Lower leg skin (tissue), 4 donors: ENCODE results near the gene NFATC2. TPM values are rescaled to one million over a fixed set of nuclear protein-coding genes. Genes with fewer than 3 reads are reported as not detected.

Source experiments
- DNase-seq, 2 donors: peaks; one replicate each; pipeline ENCODE4 v3.0.0-alpha.2; 2019; ENCODE audit warnings: low spot score in 2 of 2
- H3K4me3 ChIP-seq: fragments of 200-600 bp; sonication (generic); 2 replicates; pipeline ENCODE4 v1.5.1; 2017; ENCODE audit warnings: mild to moderate bottlenecking, low read depth; ENCODE audit not compliant: poor library complexity, severe bottlenecking
- POLR2A ChIP-seq, 2 donors: fragments of 450-650 bp; IDR thresholded peaks; one replicate each; pipeline ENCODE4 v1.6.1; 2016 to 2017; ENCODE audit warnings: antibody characterized with exemption in 2 of 2, mild to moderate bottlenecking in 1 of 2, moderate library complexity in 1 of 2
- WGBS, 2 donors: methylation state at CpG; one replicate each; pipeline ENCODE4 v1.1.5; 2018; 5-methylcytosine and 5-hydroxymethylcytosine counted together
- intact Hi-C: fragments of 100-400 bp; cut with DNase I; formaldehyde crosslinking; loops from one replicate; pipeline ENCODE4 v1.15.0; 2023; ENCODE audit warnings: low total_unique reads
- total RNA-seq, 4 donors: library from RNA; depleted of rRNA; stranded (reverse); fragments of >200 nt; gene quantifications; one replicate each; pipeline ENCODE4 v1.1.0, GENCODE V29; 2016
- TF ChIP-seq, protein P1 (sequence below), 3 donors: fragments of 450-650 bp; IDR thresholded peaks; one replicate each; pipeline ENCODE4 v1.5.1; 2016; ENCODE audit warnings: antibody characterized with exemption in 3 of 3, mild to moderate bottlenecking in 3 of 3, moderate library complexity in 2 of 3

Gene NFATC2
- total RNA-seq, 4 donors from 2014 or later: 4.0 to 10.4 (median 5.1) TPM

DNA sequence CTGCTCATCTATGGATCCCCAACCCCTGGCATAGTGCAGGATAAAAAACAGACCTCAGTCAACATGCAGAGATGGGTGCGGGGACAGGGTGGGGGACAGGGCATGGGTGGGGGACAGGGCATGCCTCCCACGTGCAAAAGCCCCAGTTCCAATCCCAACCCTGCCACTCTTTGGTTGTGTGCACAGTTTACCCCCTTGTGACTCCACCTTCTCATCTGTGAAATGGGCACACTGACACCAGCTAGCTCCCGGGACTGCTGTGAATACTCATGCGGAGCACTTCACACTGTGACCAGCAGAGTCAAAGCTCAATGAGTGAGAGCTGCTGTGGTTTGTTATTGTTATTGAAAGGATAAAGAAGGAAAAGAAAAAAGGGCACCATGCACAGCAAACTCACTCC, 69.3 kb downstream of the NFATC2 start:
- no peak for DNase-seq
- no peak overlapping the region for H3K4me3 ChIP-seq
- no peak for TF ChIP-seq POLR2A (IDR thresholded peaks at IDR 0.05)
- TF ChIP-seq, protein P1, sequence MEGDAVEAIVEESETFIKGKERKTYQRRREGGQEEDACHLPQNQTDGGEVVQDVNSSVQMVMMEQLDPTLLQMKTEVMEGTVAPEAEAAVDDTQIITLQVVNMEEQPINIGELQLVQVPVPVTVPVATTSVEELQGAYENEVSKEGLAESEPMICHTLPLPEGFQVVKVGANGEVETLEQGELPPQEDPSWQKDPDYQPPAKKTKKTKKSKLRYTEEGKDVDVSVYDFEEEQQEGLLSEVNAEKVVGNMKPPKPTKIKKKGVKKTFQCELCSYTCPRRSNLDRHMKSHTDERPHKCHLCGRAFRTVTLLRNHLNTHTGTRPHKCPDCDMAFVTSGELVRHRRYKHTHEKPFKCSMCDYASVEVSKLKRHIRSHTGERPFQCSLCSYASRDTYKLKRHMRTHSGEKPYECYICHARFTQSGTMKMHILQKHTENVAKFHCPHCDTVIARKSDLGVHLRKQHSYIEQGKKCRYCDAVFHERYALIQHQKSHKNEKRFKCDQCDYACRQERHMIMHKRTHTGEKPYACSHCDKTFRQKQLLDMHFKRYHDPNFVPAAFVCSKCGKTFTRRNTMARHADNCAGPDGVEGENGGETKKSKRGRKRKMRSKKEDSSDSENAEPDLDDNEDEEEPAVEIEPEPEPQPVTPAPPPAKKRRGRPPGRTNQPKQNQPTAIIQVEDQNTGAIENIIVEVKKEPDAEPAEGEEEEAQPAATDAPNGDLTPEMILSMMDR (IDR thresholded peaks at IDR 0.05): no peak
- WGBS, 2 donors: 98% methylated on average over 4 of the region's 4 CpGs
- intact Hi-C loops: no loop called here

DNA sequence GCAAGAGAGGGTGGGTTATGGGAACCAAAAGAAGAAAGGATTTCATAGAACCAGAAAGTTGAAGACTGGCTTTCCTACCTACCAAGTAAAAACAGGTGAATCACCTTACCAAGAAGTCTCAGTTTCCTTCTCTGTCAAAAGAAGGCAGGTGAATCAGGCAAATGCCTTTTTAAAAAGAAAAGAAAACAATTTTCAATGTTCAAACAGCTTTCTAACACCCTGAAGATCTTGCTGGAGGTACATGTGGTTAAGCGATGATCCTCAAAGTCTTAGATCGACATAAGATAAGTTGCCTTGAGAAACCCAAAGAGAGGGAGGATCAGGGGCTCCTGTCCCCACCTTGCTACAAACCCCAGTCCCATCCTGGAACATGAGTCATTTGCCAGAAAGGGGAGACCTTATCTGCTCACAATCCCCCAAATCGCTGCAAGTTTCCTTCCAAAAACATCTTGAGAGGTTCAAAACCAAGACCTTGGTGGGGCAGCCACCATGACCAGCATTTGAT, 71.6 kb downstream of the NFATC2 start:
- intact Hi-C loops: no loop called here
- DNase-seq: no peak
- no peak for TF ChIP-seq POLR2A (IDR thresholded peaks at IDR 0.05)
- TF ChIP-seq, protein P1 (IDR thresholded peaks at IDR 0.05): no peak
- H3K4me3 ChIP-seq: no peak overlapping the region
- WGBS, 2 donors: 90 to 98% methylated on average over 3 of the region's 3 CpGs

DNA sequence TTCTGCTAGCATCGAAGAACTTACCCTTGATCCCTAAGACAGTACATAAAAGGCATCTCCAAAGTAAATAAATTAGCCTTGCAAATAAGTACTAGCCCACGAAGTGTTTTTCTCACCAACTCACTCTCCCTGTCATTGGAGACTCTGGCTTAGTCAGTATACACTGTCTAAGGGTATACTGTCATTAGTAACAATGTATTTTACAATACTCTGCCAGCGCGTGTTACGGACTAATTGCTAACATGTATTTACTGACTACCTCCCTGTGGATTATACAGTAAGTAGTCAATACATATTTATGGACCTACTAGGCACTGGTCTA, 72.1 kb downstream of the NFATC2 start:
- TF ChIP-seq, protein P1 (IDR thresholded peaks at IDR 0.05): no peak
- no peak for TF ChIP-seq POLR2A (IDR thresholded peaks at IDR 0.05)
- no peak overlapping the region for H3K4me3 ChIP-seq
- DNase-seq: no peak
- intact Hi-C loops: no loop called here
- 77 to 85% methylated on average over 5 of the region's 5 CpGs for WGBS, 2 donors

DNA sequence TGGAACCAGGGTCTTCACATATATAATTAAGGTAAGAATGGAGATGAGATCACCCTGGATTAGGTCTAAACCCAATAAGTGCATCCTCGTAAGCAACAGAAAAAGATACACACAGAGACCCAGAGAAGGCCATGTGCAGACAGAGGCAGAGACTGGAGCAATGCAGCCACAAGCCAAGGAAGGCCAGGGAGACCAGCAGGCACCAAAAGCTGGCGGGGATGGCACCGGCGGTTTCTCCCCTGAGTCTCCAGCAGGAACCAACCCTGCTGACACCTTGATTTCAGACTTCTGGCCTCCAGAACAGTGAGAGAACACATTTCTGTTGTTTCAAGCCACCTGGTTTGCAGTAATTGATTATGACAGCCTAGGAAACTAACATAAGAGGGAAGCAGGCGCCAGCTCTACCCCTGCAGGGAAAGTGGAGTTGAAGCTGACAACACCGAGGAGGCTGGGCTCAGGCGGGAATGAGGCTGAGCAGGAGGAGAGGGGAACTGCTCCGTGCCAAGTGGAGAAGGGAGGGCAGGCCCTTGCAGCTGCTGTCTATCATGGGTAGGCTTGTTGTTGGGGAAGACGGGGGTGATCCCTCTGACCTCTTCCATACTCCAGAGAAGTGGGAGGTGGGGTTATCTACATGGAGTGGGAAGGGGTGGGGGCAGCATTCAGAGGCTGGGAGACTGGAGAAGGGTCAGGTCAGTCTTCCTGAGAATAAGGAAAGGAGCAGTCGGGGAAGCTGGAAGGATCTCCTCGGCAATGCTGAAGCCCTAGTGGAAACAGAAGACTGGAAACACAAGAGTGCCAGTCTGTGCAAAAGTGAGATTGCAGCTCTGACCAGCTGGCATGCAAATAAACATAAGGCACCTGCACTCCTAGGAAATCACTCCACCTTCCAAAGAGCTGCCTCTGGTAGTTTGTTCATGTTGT, 72.7 kb downstream of the NFATC2 start:
- no peak overlapping the region for H3K4me3 ChIP-seq
- WGBS, 2 donors: 60 to 66% methylated on average over 11 of the region's 11 CpGs
- TF ChIP-seq, protein P1 (IDR thresholded peaks at IDR 0.05): no peak
- TF ChIP-seq POLR2A (IDR thresholded peaks at IDR 0.05): no peak
- no peak for DNase-seq
- intact Hi-C loops: no loop called here

DNA sequence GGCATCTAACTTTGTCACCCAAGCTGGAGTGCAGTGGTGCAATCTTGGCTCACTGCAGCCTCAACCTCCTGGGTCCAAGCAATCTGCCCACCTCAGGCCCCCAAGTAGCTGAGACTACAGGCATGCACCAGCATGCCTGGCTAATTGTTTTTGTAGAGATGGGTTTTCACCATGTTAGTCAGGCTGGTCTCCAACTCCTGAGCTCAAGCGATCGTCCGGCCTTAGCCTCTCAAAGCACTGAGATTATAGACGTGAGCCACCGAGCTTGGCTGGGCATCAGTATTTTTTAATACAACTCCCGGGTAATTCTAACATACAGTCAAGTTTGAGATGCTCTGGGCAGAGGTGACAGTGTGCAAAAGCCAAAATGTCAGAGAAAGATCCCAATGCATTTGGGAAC, 73.5 kb downstream of the NFATC2 start:
- no peak for DNase-seq
- H3K4me3 ChIP-seq: no peak overlapping the region
- TF ChIP-seq, protein P1 (IDR thresholded peaks at IDR 0.05): no peak
- no peak for TF ChIP-seq POLR2A (IDR thresholded peaks at IDR 0.05)
- intact Hi-C loops: no loop called here
- 80 to 94% methylated on average over 6 of the region's 6 CpGs for WGBS, 2 donors
